Measurements from ENCODE around the gene TRIM17.
"Not testable (repeated sequence)": the region's sequence is repeated elsewhere in the genome, so short reads cannot be mapped to it uniquely, and the experiment has no call there.

TRIM17 gene

DNA sequence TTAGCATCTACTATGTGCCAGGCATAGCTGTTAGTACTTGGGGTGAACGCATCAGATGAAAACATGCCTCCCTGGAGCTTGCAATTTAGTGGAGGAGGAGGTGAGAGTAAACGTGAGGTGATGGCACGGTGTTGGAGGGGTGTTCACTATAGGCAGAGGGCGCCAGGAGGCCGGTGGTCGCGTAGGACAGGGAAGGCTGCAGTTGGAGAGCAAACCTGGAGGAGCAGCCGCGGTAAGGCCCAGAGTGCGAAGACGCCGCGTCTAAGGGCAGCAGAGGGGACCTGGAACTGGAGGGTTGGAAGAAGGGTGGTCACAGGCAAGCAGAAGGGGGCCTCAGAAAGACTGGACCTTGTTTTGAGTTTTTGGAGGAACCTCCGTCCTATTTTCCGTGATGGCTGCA lies 30.2 kb upstream of the TRIM17 start:
- no peak for DNase-seq

DNA sequence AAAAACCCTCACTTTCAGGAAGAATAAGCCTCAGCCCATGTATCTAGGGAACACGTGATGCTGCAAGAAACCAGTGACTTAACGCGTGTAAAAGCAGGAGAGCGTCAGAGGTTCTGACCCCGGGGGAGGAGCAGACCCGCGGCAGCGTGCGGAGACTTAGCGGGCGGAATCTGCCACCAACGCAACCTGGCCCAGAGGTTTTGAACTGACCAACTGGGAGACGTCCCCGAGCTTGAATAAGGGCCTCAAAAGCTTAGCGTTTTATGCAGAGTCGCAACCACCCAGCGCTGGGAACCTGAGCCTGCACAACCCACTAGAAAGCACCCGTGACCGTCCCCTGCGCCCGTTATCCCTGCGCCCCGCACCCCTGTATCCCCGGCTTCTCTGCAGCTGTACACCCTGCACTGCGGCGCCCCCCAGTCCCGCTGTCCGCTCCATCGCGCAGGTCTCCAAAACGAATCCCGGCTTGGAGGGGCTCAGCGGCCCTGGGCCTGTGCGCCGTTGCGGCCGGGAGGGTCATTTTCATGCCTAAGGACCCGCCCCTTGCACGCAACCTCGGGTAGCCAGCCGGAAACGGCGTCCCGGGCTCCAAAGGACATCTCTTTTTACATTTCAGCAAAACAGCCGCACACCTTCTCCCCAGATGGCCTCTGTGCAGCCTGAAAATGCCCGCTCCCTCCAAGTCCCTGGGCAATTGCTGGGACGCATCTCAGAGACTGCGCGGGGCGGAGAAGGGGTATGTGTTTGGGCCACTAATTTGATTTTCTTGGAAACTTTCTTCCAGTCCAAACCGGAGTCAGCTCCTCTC lies 29.4 kb upstream of the TRIM17 start:
- DNase-seq = peak; percentile 47

DNA sequence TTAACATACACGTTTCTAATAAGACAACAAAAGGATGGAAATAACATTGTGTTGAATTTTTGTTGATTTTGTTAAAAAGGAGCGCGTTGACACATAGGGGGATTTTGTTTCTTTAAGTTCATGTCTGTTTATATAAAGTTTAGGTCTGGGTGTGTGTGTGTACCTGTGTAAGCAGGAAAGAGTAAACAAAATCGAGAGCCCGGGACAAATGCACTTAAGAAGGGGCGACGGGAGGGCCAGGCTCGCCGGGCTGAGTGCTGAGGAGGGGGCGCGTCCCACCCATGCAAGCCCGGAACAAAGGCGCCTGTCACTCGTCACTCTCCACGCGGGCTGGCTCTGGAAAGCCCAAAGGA lies 28.8 kb upstream of the TRIM17 start:
- DNase-seq = no peak

DNA sequence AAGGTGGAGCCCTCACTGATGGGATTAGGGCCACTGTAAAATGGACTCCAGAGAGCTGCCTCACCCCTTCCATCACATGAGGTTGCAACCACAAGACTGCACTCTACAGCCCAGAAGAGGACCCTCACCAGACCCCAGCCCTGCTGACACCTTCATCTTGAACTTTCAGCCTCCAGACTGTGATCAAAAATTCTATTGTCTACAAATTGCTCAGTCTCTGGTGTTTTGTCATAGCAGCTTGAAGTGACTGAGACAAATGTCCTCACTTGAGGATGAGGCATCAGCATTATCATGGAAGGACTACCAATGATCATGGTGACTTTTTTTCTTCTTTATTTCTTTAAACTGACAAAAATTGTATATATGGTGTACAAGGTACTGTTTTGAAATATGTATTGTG lies 26.7 kb upstream of the TRIM17 start:
- DNase-seq = no peak

DNA sequence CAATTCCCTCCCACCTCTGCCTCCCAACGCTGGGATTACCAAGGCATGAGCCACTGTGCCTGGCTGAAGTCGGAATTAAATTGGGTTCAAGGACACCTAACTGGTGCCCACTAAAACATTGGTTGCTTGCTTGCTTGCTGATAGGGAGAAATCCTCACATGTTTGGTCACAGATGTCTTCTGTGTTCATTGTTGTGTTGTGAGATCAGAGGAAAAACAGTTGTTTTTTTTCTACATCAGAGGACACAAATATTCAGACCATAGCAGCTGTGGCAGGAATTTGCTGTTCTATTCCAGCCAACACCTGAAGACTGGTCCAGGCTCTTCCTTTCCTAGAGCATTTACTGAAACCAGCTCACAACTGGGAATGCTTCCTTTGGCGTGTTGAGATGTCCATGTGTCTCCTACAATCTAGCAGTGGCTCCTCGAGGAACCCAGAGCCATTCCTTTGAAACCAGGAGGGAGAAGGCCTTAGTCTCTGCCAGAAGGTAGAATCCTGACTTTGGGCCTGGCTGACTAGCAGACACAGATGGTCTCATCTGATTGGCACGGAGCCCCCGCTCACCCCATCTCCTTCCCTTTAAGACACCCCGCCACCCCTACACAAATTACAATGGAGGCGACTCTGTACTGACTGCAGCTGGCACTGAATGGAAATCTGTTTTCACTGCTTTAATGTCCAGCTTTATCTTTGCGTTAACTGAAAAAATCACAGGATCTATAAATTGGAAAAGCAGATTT lies 24.3 kb upstream of the TRIM17 start:
- no peak for DNase-seq

DNA sequence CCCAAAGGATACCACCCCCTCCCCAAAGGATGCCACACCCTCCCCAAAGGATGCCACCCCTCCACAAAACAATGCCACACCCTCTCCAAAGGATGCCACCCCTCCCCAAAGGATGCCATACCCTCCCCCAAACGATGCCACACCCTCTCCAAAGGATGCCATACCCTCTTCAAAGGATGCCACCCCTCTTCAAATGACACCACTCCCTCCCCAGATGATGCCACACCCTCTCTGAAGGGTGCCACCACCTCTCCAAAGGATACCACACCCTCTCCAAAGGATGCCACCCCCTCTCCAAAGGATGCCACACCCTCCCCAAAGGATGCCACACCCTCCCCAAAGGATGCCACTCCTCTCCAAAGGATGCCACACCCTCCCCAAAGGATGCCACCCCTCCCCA lies 21.6 kb upstream of the TRIM17 start:
- DNase-seq = no peak

DNA sequence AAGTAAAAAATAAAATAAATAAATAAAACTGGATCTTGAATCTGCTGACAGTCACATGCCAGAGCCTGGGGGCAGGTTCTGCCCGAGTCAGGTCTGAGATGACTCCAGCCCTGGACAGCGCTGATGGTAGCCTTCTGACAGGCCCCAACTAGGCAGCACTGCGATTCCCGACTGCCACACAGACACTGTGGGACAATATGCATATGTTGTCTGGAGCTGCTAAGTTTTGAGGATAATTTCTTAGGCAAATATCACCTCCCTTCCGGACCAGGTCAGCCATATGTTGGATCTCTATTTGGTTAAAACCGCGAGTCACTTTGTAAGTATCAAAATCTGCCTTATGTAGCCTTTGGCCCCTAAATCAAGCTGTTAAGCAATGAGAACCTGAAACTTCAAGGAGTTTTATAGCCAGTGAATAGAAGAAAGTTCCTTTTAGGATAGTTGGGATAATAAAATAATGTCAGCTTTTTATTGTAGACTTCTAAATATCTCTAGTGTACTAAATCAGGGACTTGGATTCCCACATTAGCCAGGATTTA lies 20.8 kb upstream of the TRIM17 start:
- no peak for DNase-seq

DNA sequence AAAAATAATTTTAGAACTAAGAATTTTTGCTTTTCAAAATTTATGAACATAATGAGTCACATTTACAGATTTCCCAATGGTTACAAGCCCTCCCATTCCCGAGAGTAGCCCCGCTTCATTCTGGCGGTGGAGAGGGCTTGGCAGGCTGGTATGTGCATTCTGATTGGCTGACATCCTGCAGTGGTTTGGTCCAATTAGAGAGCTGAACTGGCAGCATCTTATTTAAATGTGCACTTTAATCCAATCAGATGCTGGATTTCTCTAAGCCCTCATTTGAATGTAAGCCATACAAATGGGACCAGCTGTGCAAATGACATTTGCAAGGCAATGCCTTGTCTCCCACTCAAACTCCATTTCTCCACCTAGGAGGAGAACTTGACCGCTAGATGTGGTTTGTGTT lies 18.0 kb upstream of the TRIM17 start:
- no peak for DNase-seq

DNA sequence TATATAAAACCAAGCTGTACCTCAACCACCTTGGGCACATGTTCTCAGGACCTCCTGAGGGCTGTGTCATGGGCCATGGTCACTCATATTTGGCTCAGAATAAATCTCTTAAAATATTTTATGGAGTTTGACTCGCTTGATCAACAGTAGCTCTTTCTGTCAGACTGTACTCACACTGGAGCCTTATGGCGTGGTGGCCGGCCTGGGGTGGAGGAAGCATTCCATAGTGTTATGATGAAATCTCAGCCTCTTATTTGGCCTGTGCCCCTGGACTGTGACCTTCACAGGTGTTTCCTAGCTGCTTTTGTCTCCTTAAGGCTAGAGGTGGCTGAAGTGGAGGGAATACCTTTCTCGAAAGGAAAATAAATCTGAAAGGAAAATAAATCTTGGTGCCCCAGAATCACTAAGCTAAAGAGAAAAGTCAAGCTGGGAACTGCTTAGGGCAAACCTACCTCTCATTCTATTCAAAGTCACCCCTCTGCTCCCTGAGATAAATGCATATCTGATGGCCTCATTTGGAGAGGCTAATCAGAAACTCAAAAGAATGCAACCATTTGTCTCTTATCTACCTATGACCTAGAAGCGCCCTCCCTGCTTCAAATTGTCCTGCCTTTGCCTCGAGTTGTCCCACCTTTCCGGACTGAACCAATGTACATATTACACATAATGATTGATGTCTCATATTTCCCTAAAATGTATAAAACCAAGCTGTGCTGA lies 16.8 kb upstream of the TRIM17 start:
- not testable (repeated sequence) for DNase-seq

DNA sequence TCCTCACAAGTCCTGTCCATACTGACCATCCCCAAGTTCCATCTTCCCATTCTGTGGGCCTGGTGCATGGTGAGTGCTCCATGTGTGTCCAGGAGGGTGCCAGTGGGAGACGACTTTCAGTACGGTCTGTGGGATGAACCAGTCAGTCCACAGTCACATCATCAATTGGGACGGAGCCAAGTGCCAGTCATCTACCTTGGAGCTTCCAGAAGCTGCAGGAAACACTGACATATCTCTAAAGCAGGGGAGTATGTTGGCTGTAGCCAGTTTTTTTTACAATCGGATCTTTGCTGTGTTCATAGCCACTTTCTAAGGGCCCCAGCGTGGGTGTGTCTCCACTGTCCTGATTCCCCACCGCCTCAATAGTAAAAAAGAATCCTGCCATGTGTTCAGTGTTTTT lies 13.6 kb upstream of the TRIM17 start:
- DNase-seq = no peak

DNA sequence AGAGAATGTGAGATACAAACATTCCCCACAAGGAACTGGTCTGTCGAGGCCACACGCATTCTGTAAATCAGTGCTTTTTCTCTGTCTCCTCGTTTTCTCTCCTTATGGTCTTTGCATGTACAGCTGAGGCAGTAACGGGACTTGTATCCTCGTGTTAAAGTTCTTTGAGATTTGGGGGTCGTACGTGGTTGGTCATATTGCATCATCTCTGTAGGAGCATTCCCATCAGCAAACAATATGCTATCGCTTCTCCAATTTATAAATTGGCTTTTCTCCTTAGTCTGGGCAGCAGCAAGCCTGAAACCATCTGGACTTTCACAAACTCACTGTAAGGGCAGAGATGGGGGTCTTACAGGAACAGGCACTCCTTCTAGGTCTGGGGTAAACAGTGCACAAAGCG lies 13.0 kb upstream of the TRIM17 start:
- no peak for DNase-seq

DNA sequence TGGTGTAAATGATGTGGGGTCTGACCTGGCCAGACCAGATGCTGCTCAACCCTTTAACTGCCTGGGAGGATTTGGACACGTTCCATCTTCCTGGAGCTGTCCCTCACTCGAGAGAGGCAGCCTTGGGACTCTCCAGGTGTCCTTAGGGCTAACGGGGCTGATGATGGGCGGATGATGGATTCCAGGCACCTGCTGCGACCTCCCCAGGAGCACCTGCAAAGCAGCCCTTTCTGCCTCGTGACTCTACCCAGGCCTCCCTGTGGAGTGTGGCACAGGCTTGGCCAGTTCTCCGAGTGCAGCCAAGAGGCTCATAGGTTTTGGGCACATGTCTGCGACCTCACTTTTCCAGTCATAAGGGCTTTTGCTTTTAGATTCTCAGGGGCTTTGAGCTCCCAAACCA lies 12.3 kb upstream of the TRIM17 start:
- no peak for DNase-seq

DNA sequence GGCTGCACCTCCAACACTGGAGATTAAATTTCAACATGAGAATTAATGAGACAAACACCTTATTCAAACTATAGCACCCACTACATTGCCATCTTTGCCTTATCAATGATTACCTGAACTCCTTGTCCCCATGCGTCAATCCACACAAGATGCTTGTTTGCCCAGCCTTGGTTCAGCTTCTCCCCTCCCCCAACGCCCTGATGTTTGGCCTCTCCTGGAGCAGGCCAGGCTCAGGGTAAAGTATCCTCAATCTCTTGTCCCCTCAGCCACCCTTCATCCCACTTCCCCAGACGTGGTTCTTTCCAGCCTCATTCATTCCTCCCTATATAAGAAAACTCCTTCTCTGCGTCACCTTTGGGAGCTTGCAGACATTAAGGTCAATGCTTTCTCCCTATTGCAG lies 11.8 kb upstream of the TRIM17 start:
- no peak for DNase-seq

DNA sequence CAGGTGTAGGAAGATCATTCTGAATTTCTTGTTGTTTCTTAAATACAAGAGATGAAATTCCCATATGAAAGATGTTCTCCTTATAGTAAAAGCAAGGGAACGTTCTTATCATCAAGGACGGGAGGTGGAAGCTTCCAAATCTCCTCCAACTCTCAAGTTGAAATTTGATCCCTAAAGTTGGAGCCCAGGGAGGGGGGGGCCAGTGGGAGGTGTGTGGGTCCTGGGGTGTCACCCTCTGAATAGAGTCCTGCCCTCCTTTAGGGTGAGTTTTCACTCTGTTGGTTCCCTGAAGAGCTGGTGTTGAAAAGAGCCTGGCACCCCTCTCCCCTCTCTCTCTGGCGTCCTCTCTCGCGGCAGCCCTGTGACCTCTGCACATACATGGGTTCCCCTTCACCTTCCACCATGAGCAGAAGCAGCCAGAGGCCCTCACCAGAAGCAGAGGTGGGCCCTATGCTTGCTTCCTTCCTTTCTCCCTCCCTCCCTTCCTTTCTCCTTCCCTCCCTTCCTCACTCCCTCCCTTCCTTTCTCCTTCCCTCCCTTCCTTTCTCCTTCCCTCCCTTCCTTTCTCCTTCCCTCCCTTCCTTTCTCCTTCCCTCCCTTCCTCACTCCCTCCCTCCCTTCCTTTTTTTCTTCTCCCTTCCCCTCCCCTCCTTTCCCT lies 10.0 kb upstream of the TRIM17 start:
- DNase-seq = no peak

DNA sequence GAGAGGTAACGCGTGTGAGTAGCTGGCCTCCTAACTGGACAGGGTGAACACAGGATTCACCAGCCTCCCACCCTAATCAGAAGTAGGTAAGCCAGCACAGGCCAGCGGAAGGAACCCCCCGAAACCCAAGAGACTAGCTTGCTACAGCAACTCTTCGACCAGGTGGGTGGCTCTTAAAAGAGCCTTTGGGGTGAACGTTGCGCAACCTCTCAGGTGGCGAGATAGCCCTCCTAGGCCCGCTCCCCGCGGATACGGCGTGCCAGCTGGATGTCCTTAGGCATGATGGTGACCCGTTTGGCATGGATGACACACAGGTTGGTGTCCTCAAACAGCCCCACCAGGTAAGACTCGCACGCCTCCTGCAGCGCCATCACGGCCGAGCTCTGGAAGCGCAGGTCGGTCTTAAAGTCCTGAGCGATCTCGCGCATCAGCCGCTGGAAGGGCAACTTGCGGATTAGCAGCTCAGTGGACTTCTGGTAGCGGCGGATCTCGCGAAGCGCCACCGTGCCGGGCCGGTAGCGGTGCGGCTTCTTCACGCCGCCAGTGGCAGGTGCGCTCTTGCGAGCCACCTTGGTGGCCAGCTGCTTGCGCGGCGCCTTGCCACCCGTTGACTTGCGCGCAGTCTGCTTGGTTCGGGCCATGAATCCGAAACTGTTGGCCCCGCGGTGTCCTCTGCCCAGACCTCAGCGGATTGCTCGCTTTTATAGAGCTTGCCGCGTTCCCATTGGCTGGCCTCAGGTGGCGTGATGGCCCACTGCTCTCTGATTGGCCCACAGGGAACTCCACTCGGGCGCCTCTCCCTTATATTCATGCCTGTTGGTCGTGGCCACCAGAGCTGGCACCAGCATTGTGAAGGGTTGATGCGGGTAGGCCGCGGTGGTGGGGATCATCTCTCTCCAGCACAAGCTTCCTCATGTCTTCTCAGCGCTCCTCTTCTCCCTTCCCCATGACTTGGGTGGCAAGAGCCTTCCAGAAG lies 8.3 kb upstream of the TRIM17 start:
- DNase-seq = no peak

DNA sequence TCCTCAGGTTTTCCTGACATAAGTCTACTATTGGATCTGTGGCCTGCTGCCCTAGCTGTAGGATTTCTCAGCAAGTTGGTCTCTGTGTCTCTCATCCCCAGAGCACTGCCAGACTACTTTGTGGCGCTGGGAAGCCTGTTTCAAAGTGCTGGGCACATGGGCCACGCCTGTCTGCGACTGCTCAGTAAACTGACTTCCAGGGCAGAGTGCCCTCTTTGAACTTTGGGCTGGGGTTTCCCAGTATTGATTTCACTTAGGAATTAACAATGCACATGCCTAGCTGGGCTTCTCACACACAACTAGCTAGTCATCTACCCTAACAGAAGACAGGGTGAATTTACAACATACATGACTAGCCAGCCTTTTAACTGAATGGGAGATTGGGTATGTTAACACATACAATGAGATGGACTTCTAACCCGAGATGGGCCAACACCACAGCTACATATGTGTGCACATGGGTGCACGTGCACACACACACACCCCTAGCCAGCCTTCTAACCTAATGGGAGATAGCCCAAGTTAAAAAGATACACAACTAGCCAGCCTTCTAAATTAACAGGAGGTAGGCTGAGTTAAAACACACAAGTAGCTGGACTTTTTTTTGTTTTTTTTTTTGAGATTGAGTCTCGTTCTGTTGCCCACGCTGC lies 6.9 kb upstream of the TRIM17 start:
- DNase-seq = no peak

DNA sequence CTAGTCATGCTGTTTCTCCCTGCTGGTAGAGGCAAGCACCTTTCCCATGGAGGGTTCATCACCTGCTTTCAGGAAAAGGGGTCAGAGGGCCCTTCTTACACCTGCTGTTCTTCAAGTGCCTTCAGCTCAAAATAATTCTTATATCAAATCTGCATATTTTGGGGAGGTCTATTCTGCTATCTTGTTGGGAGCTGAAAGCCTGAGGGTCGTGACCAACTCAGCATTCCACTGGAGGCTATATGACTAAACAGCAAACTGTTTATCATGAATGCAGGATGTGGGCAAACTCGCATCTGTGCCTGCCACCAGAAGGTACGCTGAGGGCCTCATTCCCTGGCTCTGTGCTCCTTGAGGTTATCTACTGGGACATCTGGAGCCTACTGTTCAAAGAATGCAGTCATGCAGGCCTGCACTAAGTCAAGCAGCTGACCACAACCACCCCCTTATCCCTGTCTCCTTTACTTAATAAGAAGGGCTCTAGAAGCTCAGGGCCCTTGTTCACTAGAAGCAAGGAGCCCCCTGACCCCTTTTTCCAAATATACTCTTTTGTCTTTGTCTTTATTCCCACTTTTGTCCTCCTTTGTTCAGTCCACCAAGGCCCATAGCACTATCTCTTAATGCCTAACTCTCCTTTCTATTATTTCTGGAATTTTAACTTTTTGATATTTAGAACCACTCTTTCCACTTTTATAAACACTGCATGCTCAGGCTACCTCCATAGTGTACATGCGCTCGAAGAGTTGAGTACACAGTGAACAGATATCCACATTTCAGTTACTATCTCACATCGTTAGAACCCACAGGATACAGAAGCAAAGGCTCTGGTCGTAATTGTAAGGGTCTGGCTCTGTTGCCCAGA lies 4.5 kb upstream of the TRIM17 start:
- DNase-seq = peak; percentile 70

DNA sequence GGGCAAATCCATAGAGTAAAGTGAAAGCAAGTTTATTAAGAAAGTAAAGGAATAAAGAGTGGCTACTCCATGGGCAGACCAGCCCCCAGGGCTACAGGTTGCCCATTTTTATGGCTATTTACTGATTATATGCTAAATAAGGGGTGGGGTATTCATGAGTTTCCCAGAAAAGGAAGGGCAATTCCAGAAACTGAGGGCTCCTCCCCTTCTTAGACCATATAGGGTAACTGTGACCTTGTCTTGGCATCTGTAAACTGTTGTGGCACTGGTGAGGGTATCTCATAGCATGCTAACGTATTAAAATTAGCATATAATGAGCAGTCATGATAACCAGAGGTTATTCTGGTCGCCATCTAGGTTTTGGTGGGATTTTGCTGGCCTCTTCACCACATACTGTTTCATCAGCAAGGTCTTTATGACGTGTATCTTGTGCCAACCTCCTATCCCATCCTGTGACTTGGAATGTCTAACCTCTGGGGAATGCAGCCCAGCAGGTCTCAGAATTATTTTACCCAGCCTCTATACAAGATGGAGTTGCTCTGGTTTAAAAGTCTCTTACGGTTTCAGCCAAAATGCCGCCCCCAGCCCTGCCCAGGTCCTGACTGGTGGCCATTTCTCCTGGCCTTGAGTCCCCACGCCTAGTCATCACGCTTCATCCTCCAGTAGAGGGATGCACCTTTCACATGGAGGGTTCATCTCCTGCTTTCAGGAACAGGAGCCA lies 982 bp upstream of the TRIM17 start:
- peak; percentile 39 for DNase-seq

DNA sequence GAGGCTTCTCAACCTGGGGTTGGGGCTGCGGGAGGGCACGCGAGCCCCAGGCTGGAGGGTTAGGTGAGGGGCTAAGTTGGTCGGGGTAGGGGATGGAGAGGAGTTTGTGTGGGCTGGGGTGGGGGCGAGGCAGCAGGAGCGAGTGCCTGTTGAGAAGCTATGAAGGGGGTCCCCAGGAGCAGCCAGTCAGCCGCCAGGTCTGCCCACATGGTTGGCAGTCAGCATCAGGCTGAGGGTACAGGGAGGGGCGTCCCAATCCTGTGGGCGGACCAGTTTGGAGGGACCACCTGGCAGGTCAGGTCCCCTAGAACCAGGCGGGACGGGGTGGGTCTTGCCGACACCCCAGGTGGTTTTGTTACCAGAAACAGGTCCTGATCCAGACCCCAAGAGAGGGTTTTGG lies 400 bp upstream of the TRIM17 start:
- no peak for DNase-seq

DNA sequence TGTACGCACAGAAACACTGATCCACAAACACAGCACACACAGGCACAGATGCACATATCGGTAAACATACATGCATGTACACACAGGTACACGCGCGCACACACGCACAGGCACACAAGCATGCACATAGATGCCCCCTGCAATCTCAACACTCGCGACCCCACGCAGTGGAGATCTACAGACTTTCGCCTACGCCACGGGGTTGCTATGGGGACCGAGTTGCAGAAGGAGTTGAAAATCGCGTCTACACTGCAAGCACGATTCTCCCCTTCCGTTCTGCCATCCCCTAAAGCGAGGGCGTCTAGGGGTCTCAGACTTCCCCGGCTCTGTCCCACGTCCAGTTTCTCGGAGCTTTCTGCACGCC lies 826 bp downstream of the TRIM17 start:
- DNase-seq = no peak
